ENCODE measurements around the gene MFAP4. TPM values are rescaled to one million over a fixed set of nuclear protein-coding genes. Genes with fewer than 3 reads are reported as not detected.

MFAP4 gene
- total RNA-seq, 1 experiment from 2014 or later: not detected

- ChIA-PET POLR2A (ENCODE audit: unreplicated experiment) (interaction anchor here (0.6 to 1.2 kb wide), 2 partner anchors 25 to 401 kb away, joined by 4 to 6 read pairs; no protein-coding TSS in a partner anchor), CTCF (interaction anchor here (0.7 to 1.9 kb wide), 3 partner anchors 16 to 631 kb away, joined by 3 to 16 read pairs (median 6); partner anchors contain the start of gene B9D1)
- DNase-seq (no peak), ATAC-seq (peak; percentile 0; the same call in 1 of the 2 replicates)
- Histone ChIP-seq H3K4me3 (ENCODE audit: low read length) (peak within 1 kb of the TSS; percentile 78), H3F3A (ENCODE audit: low read length, unreplicated experiment) (no peaks in the 10 kb centered on the region), H3K4me2 (ENCODE audit: low read length) (peak within 1 kb of the TSS; percentile 97), H3K27ac (ENCODE audit: low read length) (peak within 1 kb of the TSS; percentile 84), H3K9me3 (ENCODE audit: low read length) (no peaks in the 10 kb centered on the region), H4K20me1 (ENCODE audit: low read length) (no peaks in the 10 kb centered on the region), H3K9me2 (replicated peaks; ENCODE audit: low read length) (no peaks in the 10 kb centered on the region), H2AFZ (ENCODE audit: low read length) (peak within 1 kb of the TSS; percentile 88), H3K27me3 (ENCODE audit: low read length) (no peaks in the 10 kb centered on the region), H3K79me2 (ENCODE audit: low read length) (peaks cover 38% of the 10 kb centered on the region), H3K9ac (ENCODE audit: low read length) (peak within 1 kb of the TSS; percentile 90), H3K36me3 (ENCODE audit: low read depth, low read length) (peaks cover 28% of the 10 kb centered on the region), H3K4me1 (ENCODE audit: insufficient read depth, low read length) (peaks cover 15% of the 10 kb centered on the region)
- BruUV-seq (replicated peaks): no TSS peak
- intact Hi-C loops (cut with micrococcal nuclease): loop anchor here (2.0 to 5.0 kb wide), 2 partner anchors 68 to 129 kb away; no protein-coding TSS in a partner anchor
- TF ChIP-seq EZH2 (IDR thresholded peaks at IDR 0.05; ENCODE audit: low read length, unreplicated experiment): no peak
- TF ChIP-seq CTCF (conservative IDR thresholded peaks at IDR 0.05; ENCODE audit: low read depth, low read length): no peak
- no peak for TF ChIP-seq EZH2phosphoT487 (IDR thresholded peaks at IDR 0.05; ENCODE audit: borderline replicate concordance, low read length)
These were observed 8.3 kb downstream of the MFAP4 start, which contains the start of gene MAPK7 for GRCh38 chr17:19378416-19379360. Gene MAPK7, plus strand, starts transcription at chr17:19378498. Its CDS starts 403 bp downstream, at chr17:19378901.

GRCh38 chr17:19377602-19378415 lies 9.2 kb downstream of the MFAP4 start:
- Histone ChIP-seq H3K27me3 (ENCODE audit: low read length) (no peaks in the 10 kb centered on the region), H3K4me2 (ENCODE audit: low read length) (peak overlapping the region; percentile 97), H3K27ac (ENCODE audit: low read length) (peak overlapping the region; percentile 84), H2AFZ (ENCODE audit: low read length) (peak overlapping the region; percentile 88), H3K9ac (ENCODE audit: low read length) (peak overlapping the region; percentile 90), H3F3A (ENCODE audit: low read length, unreplicated experiment) (no peaks in the 10 kb centered on the region), H4K20me1 (ENCODE audit: low read length) (no peaks in the 10 kb centered on the region), H3K9me3 (ENCODE audit: low read length) (no peaks in the 10 kb centered on the region), H3K4me3 (ENCODE audit: low read length) (peak overlapping the region; percentile 78), H3K36me3 (ENCODE audit: low read depth, low read length) (peaks cover 24% of the 10 kb centered on the region), H3K9me2 (replicated peaks; ENCODE audit: low read length) (no peaks in the 10 kb centered on the region), H3K4me1 (ENCODE audit: insufficient read depth, low read length) (peaks cover 15% of the 10 kb centered on the region), H3K79me2 (ENCODE audit: low read length) (peaks cover 38% of the 10 kb centered on the region)
- ATAC-seq (peak; percentile 92), DNase-seq (peak; percentile 99)
- TF ChIP-seq CTCF (conservative IDR thresholded peaks at IDR 0.05; ENCODE audit: low read depth, low read length) (no peak), EZH2phosphoT487 (IDR thresholded peaks at IDR 0.05; ENCODE audit: borderline replicate concordance, low read length) (no peak), EZH2 (IDR thresholded peaks at IDR 0.05; ENCODE audit: low read length, unreplicated experiment) (no peak)
- ChIA-PET CTCF (interaction anchor here (0.7 to 1.9 kb wide), 4 partner anchors 15 to 632 kb away, joined by 3 to 16 read pairs (median 4); partner anchors contain the start of gene B9D1), POLR2A (ENCODE audit: unreplicated experiment) (interaction anchor here (0.6 to 1.2 kb wide), 5 partner anchors 15 to 402 kb away, joined by 3 to 13 read pairs (median 4); partner anchors contain the start of gene B9D1)
- intact Hi-C loops (cut with micrococcal nuclease): loop anchor here (1.0 to 5.0 kb wide), 3 partner anchors 15 to 129 kb away; no protein-coding TSS in a partner anchor
- no TSS peak for BruUV-seq (replicated peaks)
